ENCODE results near the gene LBH.

LBH gene

GRCh38 chr2:30243231-30243630, 11.9 kb downstream of the LBH start:
- TF ChIP-seq YY1 (IDR thresholded peaks at IDR 0.05; ENCODE audit: insufficient read depth, insufficient read length) (no peak), SUZ12 (IDR thresholded peaks at IDR 0.05; ENCODE audit: extremely low read depth, insufficient read depth, insufficient read length) (no peak), ZNF274 (IDR thresholded peaks at IDR 0.05; ENCODE audit: low read depth, low read length) (no peak)
- Histone ChIP-seq H3K4me1 (ENCODE audit: insufficient read depth, insufficient read length) (no peaks in the 10 kb centered on the region), H3K27me3 (ENCODE audit: insufficient read depth, insufficient read length) (no peaks in the 10 kb centered on the region), H3K4me3 (ENCODE audit: insufficient read length, low read depth) (no peak overlapping the region), H3K36me3 (ENCODE audit: insufficient read depth, insufficient read length, low read length) (peaks cover 18% of the 10 kb centered on the region), H3K9me3 (ENCODE audit: insufficient read depth, low read length) (no peaks in the 10 kb centered on the region), H3K9ac (ENCODE audit: insufficient read length, low read depth) (no peak overlapping the region)
- no peak for DNase-seq (ENCODE audit: low read depth, low spot score)

GRCh38 chr2:30245364-30245763, 14.0 kb downstream of the LBH start:
- peaks cover under 1% of the 10 kb centered on the region for H3K4me1 ChIP-seq (ENCODE audit: insufficient read depth, insufficient read length)
- H3K4me3 ChIP-seq (ENCODE audit: insufficient read length, low read depth) = no peak overlapping the region
- peaks cover 7% of the 10 kb centered on the region for H3K36me3 ChIP-seq (ENCODE audit: insufficient read depth, insufficient read length, low read length)
- no peak overlapping the region for H3K9ac ChIP-seq (ENCODE audit: insufficient read length, low read depth)
- H3K9me3 ChIP-seq (ENCODE audit: insufficient read depth, low read length) = no peaks in the 10 kb centered on the region
- no peak for DNase-seq (ENCODE audit: low read depth, low spot score)
- TF ChIP-seq YY1 (IDR thresholded peaks at IDR 0.05; ENCODE audit: insufficient read depth, insufficient read length) = no peak
- TF ChIP-seq ZNF274 (IDR thresholded peaks at IDR 0.05; ENCODE audit: low read depth, low read length) = no peak
- TF ChIP-seq SUZ12 (IDR thresholded peaks at IDR 0.05; ENCODE audit: extremely low read depth, insufficient read depth, insufficient read length) = no peak
- H3K27me3 ChIP-seq (ENCODE audit: insufficient read depth, insufficient read length) = no peaks in the 10 kb centered on the region

GRCh38 chr2:30248791-30249190, 17.5 kb downstream of the LBH start:
- H3K4me3 ChIP-seq (ENCODE audit: insufficient read length, low read depth) = no peak overlapping the region
- peaks cover 3% of the 10 kb centered on the region for H3K4me1 ChIP-seq (ENCODE audit: insufficient read depth, insufficient read length)
- no peak for TF ChIP-seq ZNF274 (IDR thresholded peaks at IDR 0.05; ENCODE audit: low read depth, low read length)
- TF ChIP-seq YY1 (IDR thresholded peaks at IDR 0.05; ENCODE audit: insufficient read depth, insufficient read length) = no peak
- no peak for TF ChIP-seq SUZ12 (IDR thresholded peaks at IDR 0.05; ENCODE audit: extremely low read depth, insufficient read depth, insufficient read length)
- no peak for DNase-seq (ENCODE audit: low read depth, low spot score)
- no peaks in the 10 kb centered on the region for H3K27me3 ChIP-seq (ENCODE audit: insufficient read depth, insufficient read length)
- no peaks in the 10 kb centered on the region for H3K36me3 ChIP-seq (ENCODE audit: insufficient read depth, insufficient read length, low read length)
- no peaks in the 10 kb centered on the region for H3K9me3 ChIP-seq (ENCODE audit: insufficient read depth, low read length)
- H3K9ac ChIP-seq (ENCODE audit: insufficient read length, low read depth) = no peak overlapping the region

- TF ChIP-seq YY1 (IDR thresholded peaks at IDR 0.05; ENCODE audit: insufficient read depth, insufficient read length) (no peak), SUZ12 (IDR thresholded peaks at IDR 0.05; ENCODE audit: extremely low read depth, insufficient read depth, insufficient read length) (no peak), ZNF274 (IDR thresholded peaks at IDR 0.05; ENCODE audit: low read depth, low read length) (no peak)
- peaks cover 3% of the 10 kb centered on the region for H3K4me1 ChIP-seq (ENCODE audit: insufficient read depth, insufficient read length)
- no peaks in the 10 kb centered on the region for H3K27me3 ChIP-seq (ENCODE audit: insufficient read depth, insufficient read length)
- no peak overlapping the region for H3K4me3 ChIP-seq (ENCODE audit: insufficient read length, low read depth)
- no peak overlapping the region for H3K9ac ChIP-seq (ENCODE audit: insufficient read length, low read depth)
- no peaks in the 10 kb centered on the region for H3K9me3 ChIP-seq (ENCODE audit: insufficient read depth, low read length)
- no peaks in the 10 kb centered on the region for H3K36me3 ChIP-seq (ENCODE audit: insufficient read depth, insufficient read length, low read length)
- DNase-seq (ENCODE audit: low read depth, low spot score) = no peak
Measured at GRCh38 chr2:30249354-30249753, 18.0 kb downstream of the LBH start.

GRCh38 chr2:30250421-30250820, 19.1 kb downstream of the LBH start:
- Histone ChIP-seq H3K9ac (ENCODE audit: insufficient read length, low read depth) (no peak overlapping the region), H3K4me1 (ENCODE audit: insufficient read depth, insufficient read length) (peaks cover 3% of the 10 kb centered on the region), H3K4me3 (ENCODE audit: insufficient read length, low read depth) (no peak overlapping the region), H3K36me3 (ENCODE audit: insufficient read depth, insufficient read length, low read length) (no peaks in the 10 kb centered on the region), H3K9me3 (ENCODE audit: insufficient read depth, low read length) (no peaks in the 10 kb centered on the region), H3K27me3 (ENCODE audit: insufficient read depth, insufficient read length) (no peaks in the 10 kb centered on the region)
- TF ChIP-seq SUZ12 (IDR thresholded peaks at IDR 0.05; ENCODE audit: extremely low read depth, insufficient read depth, insufficient read length) = no peak
- TF ChIP-seq ZNF274 (IDR thresholded peaks at IDR 0.05; ENCODE audit: low read depth, low read length) = no peak
- no peak for TF ChIP-seq YY1 (IDR thresholded peaks at IDR 0.05; ENCODE audit: insufficient read depth, insufficient read length)
- no peak for DNase-seq (ENCODE audit: low read depth, low spot score)

- Histone ChIP-seq H3K4me1 (ENCODE audit: insufficient read depth, insufficient read length) (peaks cover 3% of the 10 kb centered on the region), H3K4me3 (ENCODE audit: insufficient read length, low read depth) (no peak overlapping the region), H3K9me3 (ENCODE audit: insufficient read depth, low read length) (no peaks in the 10 kb centered on the region), H3K36me3 (ENCODE audit: insufficient read depth, insufficient read length, low read length) (peaks cover 11% of the 10 kb centered on the region), H3K27me3 (ENCODE audit: insufficient read depth, insufficient read length) (no peaks in the 10 kb centered on the region), H3K9ac (ENCODE audit: insufficient read length, low read depth) (no peak overlapping the region)
- TF ChIP-seq ZNF274 (IDR thresholded peaks at IDR 0.05; ENCODE audit: low read depth, low read length) (no peak), SUZ12 (IDR thresholded peaks at IDR 0.05; ENCODE audit: extremely low read depth, insufficient read depth, insufficient read length) (no peak)
- no peak for DNase-seq (ENCODE audit: low read depth, low spot score)
Measured at GRCh38 chr2:30252723-30253701, 21.7 kb downstream of the LBH start.

- no peak for DNase-seq (ENCODE audit: low read depth, low spot score)
Measured at GRCh38 chr2:30253873-30254684, 22.7 kb downstream of the LBH start.

More at GRCh38 chr2:30253873-30254684, 22.7 kb downstream of the LBH start:
- peaks cover 21% of the 10 kb centered on the region for H3K36me3 ChIP-seq (ENCODE audit: insufficient read depth, insufficient read length, low read length)
- H3K4me3 ChIP-seq (ENCODE audit: insufficient read length, low read depth) = no peak overlapping the region
- H3K9ac ChIP-seq (ENCODE audit: insufficient read length, low read depth) = no peak overlapping the region
- H3K9me3 ChIP-seq (ENCODE audit: insufficient read depth, low read length) = no peaks in the 10 kb centered on the region
- peaks cover 3% of the 10 kb centered on the region for H3K4me1 ChIP-seq (ENCODE audit: insufficient read depth, insufficient read length)
- no peaks in the 10 kb centered on the region for H3K27me3 ChIP-seq (ENCODE audit: insufficient read depth, insufficient read length)
- TF ChIP-seq SUZ12 (IDR thresholded peaks at IDR 0.05; ENCODE audit: extremely low read depth, insufficient read depth, insufficient read length) (no peak), ZNF274 (IDR thresholded peaks at IDR 0.05; ENCODE audit: low read depth, low read length) (no peak), YY1 (IDR thresholded peaks at IDR 0.05; ENCODE audit: insufficient read depth, insufficient read length) (no peak)
